Body of pancreas (tissue), 4 donors: Measurements from ENCODE around the gene SIK3. TPM values are rescaled to one million over a fixed set of nuclear protein-coding genes. Genes with fewer than 3 reads are reported as not detected.

ENCODE experiments used
- ATAC-seq: fragments of 150-250 bp; one replicate; pipeline ENCODE4 v1.9.1; 2016
- DNase-seq, 4 donors: peaks; one replicate each; pipeline ENCODE4 v3.0.0-alpha.2; 2019
- H3K27ac ChIP-seq, 4 donors: fragments of 200-600 bp; sonication (generic); 1 replicate in 3 of 4; 2 replicates in 1 of 4; pipeline versions ENCODE4 v1.5.1 to v1.6.1; 2016 to 2019; ENCODE audit warnings: mild to moderate bottlenecking in 1 of 4, mixed read lengths in 1 of 4, moderate library complexity in 1 of 4
- H3K27me3 ChIP-seq, 2 donors: fragments of 200-600 bp; sonication (generic); one replicate each; pipeline ENCODE4 v1.6.0; 2016; ENCODE audit warnings: mild to moderate bottlenecking in 1 of 2
- H3K36me3 ChIP-seq, 2 donors: fragments of 200-600 bp; sonication (generic); replicated peaks in 1 of 2; 2 replicates each; pipeline ENCODE4 v1.5.1; 2016; ENCODE audit warnings: low read depth in 2 of 2; ENCODE audit not compliant: insufficient read depth in 1 of 2
- H3K4me1 ChIP-seq: fragments of 200-600 bp; sonication (generic); one replicate; pipeline ENCODE4 v1.6.0; 2016
- H3K4me3 ChIP-seq, 2 donors: fragments of 200-600 bp; sonication (generic); 1 replicate in 1 of 2; 2 replicates in 1 of 2; pipeline ENCODE4 v1.5.1; 2016 to 2019
- H3K9me3 ChIP-seq, 3 donors: fragments of 200-600 bp; sonication (generic); 1 replicate in 2 of 3; 2 replicates in 1 of 3; pipeline ENCODE4 v1.5.1; 2016
- CTCF ChIP-seq, 7 experiments: fragments of 450-650 bp in 4 of 7; fragments of 200-600 bp in 3 of 7; sonication (generic) in 3 of 7; IDR thresholded peaks; one replicate each; pipeline ENCODE4 v1.5.1; 2016 to 2019; ENCODE audit warnings: antibody characterized with exemption in 7 of 7
- POLR2A ChIP-seq, 3 donors: fragments of 450-650 bp; IDR thresholded peaks; one replicate each; pipeline ENCODE4 v1.6.1; 2016; ENCODE audit warnings: antibody characterized with exemption in 3 of 3, mild to moderate bottlenecking in 2 of 3
- WGBS, 2 donors: methylation state at CpG; one replicate each; pipeline ENCODE4 v1.1.5; 2017; 5-methylcytosine and 5-hydroxymethylcytosine counted together
- intact Hi-C: fragments of 100-400 bp; cut with DNase I; formaldehyde crosslinking; loops from one replicate; pipeline ENCODE4 v1.15.1; 2023
- total RNA-seq, 2 donors: library from RNA; depleted of rRNA; stranded (reverse); fragments of >200 nt; gene quantifications; one replicate each; pipeline ENCODE4 v1.1.0, GENCODE V29; 2016

Gene SIK3
- total RNA-seq, 2 donors from 2014 or later = 24.1 to 46.1 TPM

GRCh38 chr11:116867619-116868018 lies 230.6 kb downstream of the SIK3 start:
- intact Hi-C loops = no loop called here

GRCh38 chr11:116866804-116867455 lies 231.3 kb downstream of the SIK3 start:
- Histone ChIP-seq H3K27ac (no peak overlapping the region), H3K36me3 (peaks cover 0 to 29% of the 10 kb centered on the region in 2 donors), H3K4me3 (no peak overlapping the region), H3K4me1 (no peaks in the 10 kb centered on the region), H3K9me3 (no peaks in the 10 kb centered on the region), H3K27me3 (no peaks in the 10 kb centered on the region)
- WGBS, 2 donors = 86 to 92% methylated on average over 6 of the region's 6 CpGs
- intact Hi-C loops = no loop called here
- ATAC-seq (no peak), DNase-seq (no peak)
- TF ChIP-seq POLR2A (IDR thresholded peaks at IDR 0.05) = no peak
- no peak for TF ChIP-seq CTCF (IDR thresholded peaks at IDR 0.05)

More at GRCh38 chr11:116867619-116868018, 230.6 kb downstream of the SIK3 start:
- Histone ChIP-seq H3K9me3 (no peaks in the 10 kb centered on the region), H3K27ac (no peak overlapping the region), H3K36me3 (peaks cover 0 to 23% of the 10 kb centered on the region in 2 donors), H3K27me3 (no peaks in the 10 kb centered on the region), H3K4me1 (no peaks in the 10 kb centered on the region), H3K4me3 (no peak overlapping the region)
- DNase-seq (no peak), ATAC-seq (no peak)
- WGBS, 2 donors = 90 to 95% methylated on average over 11 of the region's 11 CpGs
- TF ChIP-seq CTCF (IDR thresholded peaks at IDR 0.05) = no peak
- TF ChIP-seq POLR2A (IDR thresholded peaks at IDR 0.05) = no peak

- no peak for ATAC-seq
- no peak overlapping the region for H3K27ac ChIP-seq
- DNase-seq = no peak
- H3K4me3 ChIP-seq = no peak overlapping the region
- no peaks in the 10 kb centered on the region for H3K4me1 ChIP-seq
- TF ChIP-seq POLR2A (IDR thresholded peaks at IDR 0.05) (no peak), CTCF (IDR thresholded peaks at IDR 0.05) (no peak)
- peaks cover 0 to 37% of the 10 kb centered on the region in 2 donors for H3K36me3 ChIP-seq
- H3K9me3 ChIP-seq = no peaks in the 10 kb centered on the region
- intact Hi-C loops = no loop called here
- H3K27me3 ChIP-seq = no peaks in the 10 kb centered on the region
- WGBS, 2 donors = 71 to 79% methylated on average over 1 of the region's 1 CpG
These were observed 232.5 kb downstream of the SIK3 start for GRCh38 chr11:116865696-116866095.

- intact Hi-C loops = no loop called here
- DNase-seq (no peak), ATAC-seq (no peak)
- no peaks in the 10 kb centered on the region for H3K27me3 ChIP-seq
- TF ChIP-seq CTCF (IDR thresholded peaks at IDR 0.05) (no peak), POLR2A (IDR thresholded peaks at IDR 0.05) (no peak)
- no peak overlapping the region for H3K4me3 ChIP-seq
- H3K36me3 ChIP-seq = peaks cover 0 to 36% of the 10 kb centered on the region in 2 donors
- no peaks in the 10 kb centered on the region for H3K9me3 ChIP-seq
- no peaks in the 10 kb centered on the region for H3K4me1 ChIP-seq
- H3K27ac ChIP-seq = no peak overlapping the region
- WGBS, 2 donors = 88 to 93% methylated on average over 5 of the region's 5 CpGs
These were observed 233.7 kb downstream of the SIK3 start for GRCh38 chr11:116864531-116864930.

- DNase-seq (no peak), ATAC-seq (no peak)
- intact Hi-C loops = no loop called here
- no peak for TF ChIP-seq POLR2A (IDR thresholded peaks at IDR 0.05)
- TF ChIP-seq CTCF (IDR thresholded peaks at IDR 0.05) = no peak
- H3K27ac ChIP-seq = no peak overlapping the region
- no peaks in the 10 kb centered on the region for H3K4me1 ChIP-seq
- no peaks in the 10 kb centered on the region for H3K27me3 ChIP-seq
- 88 to 91% methylated on average over 3 of the region's 3 CpGs for WGBS, 2 donors
- H3K36me3 ChIP-seq = peaks cover 0 to 47% of the 10 kb centered on the region in 2 donors
- no peaks in the 10 kb centered on the region for H3K9me3 ChIP-seq
- H3K4me3 ChIP-seq = no peak overlapping the region
These were observed 235.3 kb downstream of the SIK3 start for GRCh38 chr11:116862951-116863350.
